H1 (cell line): ENCODE data around the gene MAP3K6. TPM values are rescaled to one million over a fixed set of nuclear protein-coding genes. Genes with fewer than 3 reads are reported as not detected.

ENCODE experiments used
- CTCF ChIA-PET: fragments of 300-600 bp; sonication (Branson Sonifier 250); formaldehyde crosslinking; loops from one replicate; lab custom pipeline; 2021; ENCODE audit not compliant: partially characterized antibody; lab: Charles Lee
- POLR2A ChIA-PET: fragments of 300-600 bp; sonication (Branson Sonifier 250); formaldehyde crosslinking; loops from one replicate; lab custom pipeline; 2021; ENCODE audit warnings: inconsistent platforms; ENCODE audit not compliant: partially characterized antibody; lab: Charles Lee
- DNase-seq, 2 experiments: peaks; one replicate each; pipeline versions ENCODE4 v3.0.0 to v3.0.0-alpha.2; 2010 to 2022; ENCODE audit warnings: low spot score in 2 of 2, low read depth in 1 of 2, mixed read lengths in 1 of 2
- FAIRE-seq: peaks from 2 replicates; lab custom pipeline; 2011; peaks lifted over from hg19 to GRCh38; lab: Jason Lieb, UNC
- H2AFZ ChIP-seq: 2 replicates; pipeline ENCODE4 v1.8.1; 2012; ENCODE audit warnings: low read length, inconsistent platforms
- H2AK5ac ChIP-seq: 2 replicates; pipeline ENCODE4 v1.6.1; 2013; ENCODE audit warnings: low read depth, low read length
- H2BK120ac ChIP-seq: replicated peaks from 2 replicates; pipeline ENCODE3; 2013; ENCODE audit warnings: low read depth, low read length, inconsistent platforms
- H2BK12ac ChIP-seq: 2 replicates; pipeline ENCODE4 v1.6.1; 2013; ENCODE audit warnings: low read depth, low read length
- H2BK15ac ChIP-seq: 2 replicates; pipeline ENCODE4 v1.6.1; 2013; ENCODE audit warnings: low read length
- H2BK20ac ChIP-seq: 2 replicates; pipeline ENCODE4 v1.6.1; 2013; ENCODE audit warnings: low read length
- H2BK5ac ChIP-seq: 2 replicates; pipeline ENCODE4 v1.6.1; 2013; ENCODE audit warnings: low read depth, low read length
- H3K14ac ChIP-seq: 2 replicates; pipeline ENCODE4 v1.6.1; 2013; ENCODE audit warnings: inconsistent platforms; ENCODE audit not compliant: insufficient read length
- H3K18ac ChIP-seq: 2 replicates; pipeline ENCODE4 v1.6.1; 2013; ENCODE audit warnings: low read length; ENCODE audit errors: extremely low read depth
- H3K23ac ChIP-seq: 2 replicates; pipeline ENCODE4 v1.6.1; 2013; ENCODE audit warnings: inconsistent platforms; ENCODE audit not compliant: insufficient read length
- H3K23me2 ChIP-seq: 2 replicates; pipeline ENCODE4 v1.6.1; 2013; ENCODE audit warnings: low read depth, low read length
- H3K27ac ChIP-seq: 2 replicates; pipeline ENCODE4 v1.6.1; 2011; ENCODE audit warnings: low read depth, low read length, inconsistent platforms
- H3K27me3 ChIP-seq, 4 experiments: replicated peaks in 1 of 4; 1 replicate in 1 of 4; 2 replicates in 3 of 4; pipeline versions ENCODE4 v1.6.1 to v1.8.1; 2011 to 2013; ENCODE audit warnings: low read length in 3 of 4, mild to moderate bottlenecking in 3 of 4, inconsistent platforms in 2 of 4, mixed read lengths in 2 of 4, moderate library complexity in 1 of 4; ENCODE audit not compliant: control insufficient read depth in 3 of 4, insufficient read depth in 3 of 4; ENCODE audit errors: extremely low read depth in 1 of 4
- H3K36me3 ChIP-seq, 4 experiments: 2 replicates each; pipeline versions ENCODE4 v1.6.1 to v1.8.1; 2011 to 2013; ENCODE audit warnings: mild to moderate bottlenecking in 4 of 4, low read length in 3 of 4, moderate library complexity in 2 of 4, control low read depth in 1 of 4, inconsistent platforms in 1 of 4; ENCODE audit not compliant: insufficient read depth in 4 of 4, control insufficient read depth in 2 of 4
- H3K4ac ChIP-seq: replicated peaks from 2 replicates; pipeline ENCODE3; 2013; ENCODE audit warnings: low read length, low read depth, mixed read lengths, inconsistent platforms; ENCODE audit not compliant: insufficient read length
- H3K4me1 ChIP-seq, 4 experiments: replicated peaks in 1 of 4; 1 replicate in 1 of 4; 2 replicates in 3 of 4; pipeline versions ENCODE4 v1.6.1 to v1.8.1; 2011 to 2013; ENCODE audit warnings: low read length in 3 of 4, inconsistent platforms in 2 of 4, mixed read lengths in 1 of 4; ENCODE audit not compliant: insufficient read depth in 4 of 4, control insufficient read depth in 3 of 4
- H3K4me2 ChIP-seq, 2 experiments: 2 replicates each; pipeline versions ENCODE4 v1.6.1 to v1.8.1; 2011 to 2013; ENCODE audit warnings: low read depth in 2 of 2, low read length in 2 of 2, control low read depth in 1 of 2, inconsistent platforms in 1 of 2, mild to moderate bottlenecking in 1 of 2; ENCODE audit not compliant: insufficient read depth in 1 of 2
- H3K4me3 ChIP-seq, 4 experiments: fragments of 200-600, 300-600 bp in 1 of 4; sonication (generic), shearing (Covaris generic), sonication (Bioruptor Twin) in 1 of 4; 2 replicates each; pipeline versions ENCODE4 v1.5.1 to v1.8.1; 2011 to 2016; ENCODE audit warnings: low read length in 4 of 4, low read depth in 3 of 4, control low read depth in 2 of 4, inconsistent platforms in 2 of 4, mild to moderate bottlenecking in 2 of 4, mixed read lengths in 1 of 4, moderate library complexity in 1 of 4; ENCODE audit not compliant: insufficient read depth in 2 of 4; ENCODE audit errors: extremely low read depth in 1 of 4
- H3K56ac ChIP-seq: replicated peaks from 2 replicates; pipeline ENCODE3; 2013; ENCODE audit warnings: low read depth, mild to moderate bottlenecking, mixed read lengths, low read length, inconsistent platforms; ENCODE audit not compliant: insufficient read length
- H3K79me1 ChIP-seq: 2 replicates; pipeline ENCODE4 v1.6.1; 2013; ENCODE audit warnings: low read depth, low read length, control low read depth
- H3K79me2 ChIP-seq, 2 experiments: 2 replicates each; pipeline versions ENCODE4 v1.6.1 to v1.8.1; 2012 to 2013; ENCODE audit warnings: low read length in 2 of 2, mild to moderate bottlenecking in 2 of 2, inconsistent platforms in 1 of 2; ENCODE audit not compliant: insufficient read depth in 2 of 2, control insufficient read depth in 1 of 2
- H3K9ac ChIP-seq, 4 experiments: replicated peaks in 1 of 4; 1 replicate in 1 of 4; 2 replicates in 3 of 4; pipeline versions ENCODE4 v1.6.1 to v1.8.1; 2011 to 2013; ENCODE audit warnings: low read depth in 3 of 4, low read length in 3 of 4, control low read depth in 2 of 4, mild to moderate bottlenecking in 2 of 4, moderate library complexity in 2 of 4, inconsistent platforms in 1 of 4; ENCODE audit errors: extremely low read depth in 1 of 4
- H3K9me3 ChIP-seq, 2 experiments: 2 replicates each; pipeline versions ENCODE4 v1.6.1 to v1.8.1; 2012 to 2013; ENCODE audit warnings: mild to moderate bottlenecking in 2 of 2, moderate library complexity in 2 of 2, control low read depth in 1 of 2, inconsistent platforms in 1 of 2, low read depth in 1 of 2, low read length in 1 of 2, mixed read lengths in 1 of 2; ENCODE audit not compliant: insufficient read depth in 2 of 2
- H4K20me1 ChIP-seq, 2 experiments: replicated peaks in 1 of 2; 2 replicates each; pipeline versions ENCODE3 to v1.8.1; 2011 to 2013; ENCODE audit warnings: inconsistent platforms in 2 of 2, low read length in 2 of 2, mild to moderate bottlenecking in 1 of 2; ENCODE audit not compliant: insufficient read depth in 2 of 2, control insufficient read depth in 1 of 2
- H4K5ac ChIP-seq: 2 replicates; pipeline ENCODE4 v1.6.1; 2013; ENCODE audit warnings: low read length, low read depth, mixed read lengths, inconsistent platforms; ENCODE audit not compliant: insufficient read length
- H4K8ac ChIP-seq: 2 replicates; pipeline ENCODE4 v1.8.0; 2013; ENCODE audit warnings: mild to moderate bottlenecking, moderate library complexity, low read length, inconsistent platforms; ENCODE audit not compliant: insufficient read depth; ENCODE audit errors: extremely low read depth
- H4K91ac ChIP-seq: replicated peaks from 2 replicates; pipeline ENCODE3; 2013; ENCODE audit warnings: low read length, mixed read lengths, inconsistent platforms; ENCODE audit not compliant: insufficient read length
- ATF3 ChIP-seq: IDR thresholded peaks from 2 replicates; pipeline ENCODE4 v1.6.1; 2011; ENCODE audit warnings: low read depth, mild to moderate bottlenecking, low read length; ENCODE audit not compliant: insufficient read depth
- CREB1 ChIP-seq: IDR thresholded peaks from 2 replicates; pipeline ENCODE4 v1.6.1; 2012; ENCODE audit warnings: inconsistent platforms
- EGR1 ChIP-seq: IDR thresholded peaks from 2 replicates; pipeline ENCODE4 v1.6.1; 2011; ENCODE audit warnings: low read depth, low read length, borderline replicate concordance
- EZH2 ChIP-seq: fragments of 200-600 bp; sonication (generic); IDR thresholded peaks from 2 replicates; pipeline ENCODE4 v1.7.1; 2012; ENCODE audit warnings: low read depth, mild to moderate bottlenecking, moderate library complexity, low read length, inconsistent platforms; ENCODE audit not compliant: severe bottlenecking
- GABPA ChIP-seq: IDR thresholded peaks from 2 replicates; pipeline ENCODE4 v1.6.1; 2011; ENCODE audit warnings: mild to moderate bottlenecking, low read length, moderate library complexity, borderline replicate concordance; ENCODE audit not compliant: insufficient read depth
- RAD21 ChIP-seq, 2 experiments: IDR thresholded peaks in 1 of 2; conservative IDR thresholded peaks in 1 of 2; 2 replicates each; pipeline ENCODE4 v1.6.1; 2011; ENCODE audit warnings: low read depth in 2 of 2, low read length in 2 of 2, improper control_type of control experiment in 1 of 2, inconsistent platforms in 1 of 2, mild to moderate bottlenecking in 1 of 2, moderate library complexity in 1 of 2
- RBBP5 ChIP-seq: IDR thresholded peaks from 2 replicates; pipeline ENCODE4 v1.7.1; 2012; ENCODE audit warnings: low read depth, mild to moderate bottlenecking, inconsistent platforms, low read length, moderate library complexity, borderline replicate concordance
- RFX5 ChIP-seq: IDR thresholded peaks from 2 replicates; pipeline ENCODE4 v1.6.1; 2011; ENCODE audit warnings: low read depth, low read length, improper control_type of control experiment, borderline replicate concordance
- TBP ChIP-seq: IDR thresholded peaks from 2 replicates; pipeline ENCODE4 v1.6.1; 2011; ENCODE audit warnings: low read depth, low read length, improper control_type of control experiment
- TCF12 ChIP-seq: IDR thresholded peaks from 2 replicates; pipeline ENCODE4 v1.6.1; 2011; ENCODE audit warnings: low read depth, mild to moderate bottlenecking, low read length
- WGBS, 2 experiments: shearing (Covaris generic) in 1 of 2; methylation state at CpG; one replicate each; pipeline versions ENCODE4 v1.1.6 to v1.1.7; 2013 to 2015; ENCODE audit warnings: low lambda C conversion rate in 2 of 2, mixed read lengths in 2 of 2, inconsistent platforms in 1 of 2, low coverage in 1 of 2, missing lambda C conversion rate in 1 of 2; ENCODE audit not compliant: insufficient replicate concordance in 2 of 2, insufficient coverage in 1 of 2, insufficient read length in 1 of 2; ENCODE audit errors: extremely low coverage in 1 of 2, missing lambda C conversion rate in 1 of 2; 5-methylcytosine and 5-hydroxymethylcytosine counted together
- polyA plus RNA-seq, 7 experiments: library from polyadenylated mRNA; depleted of rRNA in 3 of 7; stranded (reverse) in 5 of 7; unstranded in 2 of 7; fragments of >200 nt in 5 of 7; fragments of 200-250 nt in 2 of 7; gene quantifications; 1 replicate in 5 of 7; 2 replicates in 1 of 7; 4 replicates in 1 of 7; pipeline versions ENCODE4 v1.2.1 to v1.2.3, GENCODE V29; 2011 to 2013; ENCODE audit warnings: missing spikeins in 2 of 7, mixed read lengths in 2 of 7
- total RNA-seq: library from RNA; stranded (reverse); fragmentation: NEBNext Ultra II Directional; extraction: Animal tissue kit (Norgen Biotek cat#: 25700); gene quantifications from 2 replicates; pipeline ENCODE4 v1.2.1, GENCODE V29; 2021

MAP3K6 gene
- total and polyA plus RNA-seq, 2 of the 8 experiments (the other 6 are each of a cell fraction or from before 2014, with no cell fraction given): 7.4 to 7.6 TPM

GRCh38 chr1:27357281-27358037 is 9.3 kb downstream of the MAP3K6 start:
- H3K79me1 ChIP-seq: no peaks in the 10 kb centered on the region
- H2BK5ac ChIP-seq: no peak overlapping the region
- H2AFZ ChIP-seq: no peak overlapping the region
- no peak overlapping the region for H3K14ac ChIP-seq
- no peaks in the 10 kb centered on the region for H3K9me3 ChIP-seq
- H3K9ac ChIP-seq: no peak overlapping the region
- peaks cover 0 to 12% of the 10 kb centered on the region in 2 experiments for H4K20me1 ChIP-seq
- no peak overlapping the region; the same call in 1 of the 2 replicates for H2BK20ac ChIP-seq
- no peak overlapping the region for H3K27ac ChIP-seq
- H4K5ac ChIP-seq: no peak overlapping the region
- H4K91ac ChIP-seq: peak overlapping the region; percentile 0
- H3K4ac ChIP-seq: no peak overlapping the region
- no peaks in the 10 kb centered on the region for H3K36me3 ChIP-seq
- no peak overlapping the region for H2BK15ac ChIP-seq
- peaks cover 0 to 14% (median 7%) of the 10 kb centered on the region in 4 experiments; a peak in 6 of 7 replicates for H3K4me1 ChIP-seq
- peak overlapping the region; percentile 84; the same call in 1 of the 2 replicates for H2BK12ac ChIP-seq
- DNase-seq (peak; percentile 73 to 94), FAIRE-seq (no peak)
- no peak overlapping the region for H3K56ac ChIP-seq
- no peaks in the 10 kb centered on the region for H3K79me2 ChIP-seq
- peaks cover 12 to 47% (median 36%) of the 10 kb centered on the region in 4 experiments for H3K27me3 ChIP-seq
- ChIA-PET CTCF (interaction anchor here (0.6 to 28.8 kb wide), 38 partner anchors 8 to 320 kb away, joined by 3 to 625 read pairs (median 4); partner anchors contain the start of genes CD164L2, FCN3, GPR3 and MAP3K6), POLR2A (interaction anchor here (0.8 to 10.9 kb wide), 14 partner anchors 4 to 247 kb away, joined by 3 to 101 read pairs (median 5); partner anchors contain the start of genes AHDC1 and MAP3K6)
- H3K23ac ChIP-seq: no peak overlapping the region
- H3K4me3 ChIP-seq: peak overlapping the region in 3 of 4 experiments; percentile 13 to 34 (median 28); a peak in 4 of 8 replicates
- peak overlapping the region in 1 of 2 experiments; percentile 62; a peak in 3 of 4 replicates for H3K4me2 ChIP-seq
- no peak overlapping the region for H2BK120ac ChIP-seq
- H3K18ac ChIP-seq: peak overlapping the region; percentile 51; the same call in 1 of the 2 replicates
- 26% methylated on average over 39 of the region's 40 CpGs; no CpG with 5 or more reads in 1 of the 2 experiments for WGBS, 2 experiments
- peaks cover 14% of the 10 kb centered on the region for H3K23me2 ChIP-seq
- H4K8ac ChIP-seq: no peak overlapping the region
- no peak overlapping the region for H2AK5ac ChIP-seq
- TF ChIP-seq CREB1: peak; percentile 56
- no peak for TF ChIP-seq RBBP5
- no peak for TF ChIP-seq ATF3
- TF ChIP-seq TBP: peak; percentile 62; the same call in 1 of the 2 replicates
- peak; percentile 60 to 71 for TF ChIP-seq RAD21 (IDR thresholded peaks at IDR 0.05 in 1 of 2, conservative IDR thresholded peaks at IDR 0.05 in 1 of 2; ENCODE audit: low read depth in 2 of 2, low read length in 2 of 2)
- peak; percentile 62; the same call in 1 of the 2 replicates for TF ChIP-seq EGR1
- peak; percentile 91; the same call in 1 of the 2 replicates for TF ChIP-seq TCF12
- TF ChIP-seq EZH2: peak; percentile 29
- peak; percentile 58; the same call in 1 of the 2 replicates for TF ChIP-seq GABPA
- TF ChIP-seq RFX5: no peak
